ENCODE results near the gene IL20RB.

IL20RB gene

DNA sequence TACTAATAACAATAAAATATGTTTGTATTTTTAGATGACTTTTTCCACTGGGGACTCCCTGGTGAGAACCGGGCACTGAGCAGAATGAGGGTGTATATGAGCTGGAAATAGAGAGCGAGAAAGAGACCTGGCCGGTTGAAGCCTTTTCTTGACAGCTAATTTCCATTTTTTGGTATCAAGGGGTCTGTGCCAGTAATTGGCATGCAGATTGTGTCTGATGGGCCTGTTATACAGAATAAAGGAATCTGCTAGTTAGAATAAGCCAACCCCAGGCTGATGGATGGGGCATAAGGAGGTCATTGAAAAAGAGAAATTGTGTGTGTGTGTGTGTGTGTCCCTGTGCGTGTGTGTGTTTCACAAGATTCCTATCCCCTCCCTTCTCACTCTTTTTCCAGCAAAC, 83.9 kb downstream of the IL20RB start:
- DNase-seq (ENCODE audit: insufficient read length, low spot score) (no peak), FAIRE-seq (no peak)

DNA sequence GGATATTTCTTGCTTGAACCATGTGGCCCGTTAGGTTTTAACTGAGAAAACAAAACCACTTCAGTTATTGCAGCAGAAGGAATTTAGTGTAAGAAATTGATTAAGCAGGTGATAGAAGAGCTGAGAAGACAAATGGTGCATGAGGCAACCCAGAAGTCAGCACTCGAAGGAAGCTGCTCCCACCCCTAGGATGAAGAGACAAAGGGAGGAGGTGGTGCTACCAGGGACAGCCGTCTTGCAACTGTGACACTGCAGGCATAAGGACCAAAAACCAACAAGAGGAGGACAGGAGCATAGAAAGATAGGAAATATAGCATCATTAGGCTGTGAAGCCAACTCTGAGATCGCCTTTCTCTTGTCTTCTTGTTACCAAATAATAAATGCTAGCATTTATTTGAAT, 89.0 kb downstream of the IL20RB start:
- DNase-seq (ENCODE audit: insufficient read length, low spot score) = no peak
- FAIRE-seq = no peak
- TF ChIP-seq POU2F2 (IDR thresholded peaks at IDR 0.05; ENCODE audit: low read depth, low read length) = no peak
- TF ChIP-seq POLR2AphosphoS5 (IDR thresholded peaks at IDR 0.05; ENCODE audit: low read depth, low read length) = no peak
- TF ChIP-seq POLR2A (IDR thresholded peaks at IDR 0.05; ENCODE audit: low read depth, low read length) = no peak
- TF ChIP-seq PAX5 (IDR thresholded peaks at IDR 0.05; ENCODE audit: insufficient read depth, low read length, severe bottlenecking) = no peak
- no peak for TF ChIP-seq SPI1 (IDR thresholded peaks at IDR 0.05; ENCODE audit: low read depth, low read length)
- TF ChIP-seq TAF1 (IDR thresholded peaks at IDR 0.05; ENCODE audit: low read depth, low read length) = no peak

More for the DNA sequence above, 83.9 kb downstream of the IL20RB start:
- no peak for TF ChIP-seq POLR2AphosphoS5 (IDR thresholded peaks at IDR 0.05; ENCODE audit: low read depth, low read length)
- TF ChIP-seq POU2F2 (IDR thresholded peaks at IDR 0.05; ENCODE audit: low read depth, low read length) = no peak
- no peak for TF ChIP-seq PAX5 (IDR thresholded peaks at IDR 0.05; ENCODE audit: insufficient read depth, low read length, severe bottlenecking)
- no peak for TF ChIP-seq TAF1 (IDR thresholded peaks at IDR 0.05; ENCODE audit: low read depth, low read length)
- TF ChIP-seq POLR2A (IDR thresholded peaks at IDR 0.05; ENCODE audit: low read depth, low read length) = no peak
- TF ChIP-seq SPI1 (IDR thresholded peaks at IDR 0.05; ENCODE audit: low read depth, low read length) = no peak

DNA sequence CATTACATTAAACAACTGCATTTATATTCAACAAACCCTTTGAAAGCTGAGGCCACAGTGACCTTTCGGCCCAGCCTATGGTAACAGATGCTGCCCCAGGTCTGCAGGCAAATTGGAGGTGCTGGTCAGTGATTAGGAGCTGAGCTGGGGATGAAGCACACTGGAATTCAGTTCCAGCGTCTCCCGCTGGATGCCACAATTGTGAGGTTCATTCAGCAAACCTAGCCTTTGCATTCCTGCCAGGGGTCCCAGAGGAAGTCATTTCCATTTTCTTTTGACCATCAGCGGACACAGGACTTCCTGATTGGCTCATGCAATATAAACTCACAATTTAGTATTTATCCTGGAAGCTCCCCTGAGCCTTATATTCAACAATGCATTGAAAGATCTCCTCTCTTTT, 89.5 kb downstream of the IL20RB start:
- FAIRE-seq = no peak
- no peak for DNase-seq (ENCODE audit: insufficient read length, low spot score)
- TF ChIP-seq POLR2AphosphoS5 (IDR thresholded peaks at IDR 0.05; ENCODE audit: low read depth, low read length) = no peak
- no peak for TF ChIP-seq POLR2A (IDR thresholded peaks at IDR 0.05; ENCODE audit: low read depth, low read length)
- no peak for TF ChIP-seq PAX5 (IDR thresholded peaks at IDR 0.05; ENCODE audit: insufficient read depth, low read length, severe bottlenecking)

DNA sequence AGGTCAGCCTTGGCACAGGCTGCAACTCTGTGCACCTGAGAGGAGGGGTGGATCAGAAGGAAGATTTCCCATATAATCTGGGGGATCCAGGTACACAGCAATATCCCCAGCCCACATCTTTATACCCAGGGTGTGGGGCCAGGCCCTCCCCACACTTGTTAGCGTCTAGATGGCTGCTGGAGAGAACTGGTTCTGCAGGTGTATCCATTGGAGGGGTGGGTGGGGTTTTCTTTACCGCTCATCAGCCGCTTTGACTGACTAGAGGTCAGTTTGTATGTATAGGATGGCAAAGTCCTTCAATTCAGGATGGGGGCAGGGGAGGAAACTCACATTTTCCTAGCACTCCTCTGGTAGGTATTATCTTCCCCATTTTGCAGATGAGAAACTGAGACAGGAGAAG, 92.5 kb downstream of the IL20RB start:
- no peak for FAIRE-seq
- DNase-seq (ENCODE audit: insufficient read length, low spot score) = no peak
- TF ChIP-seq POU2F2 (IDR thresholded peaks at IDR 0.05; ENCODE audit: low read depth, low read length) (no peak), SPI1 (IDR thresholded peaks at IDR 0.05; ENCODE audit: low read depth, low read length) (no peak), PAX5 (IDR thresholded peaks at IDR 0.05; ENCODE audit: insufficient read depth, low read length, severe bottlenecking) (no peak)

DNA sequence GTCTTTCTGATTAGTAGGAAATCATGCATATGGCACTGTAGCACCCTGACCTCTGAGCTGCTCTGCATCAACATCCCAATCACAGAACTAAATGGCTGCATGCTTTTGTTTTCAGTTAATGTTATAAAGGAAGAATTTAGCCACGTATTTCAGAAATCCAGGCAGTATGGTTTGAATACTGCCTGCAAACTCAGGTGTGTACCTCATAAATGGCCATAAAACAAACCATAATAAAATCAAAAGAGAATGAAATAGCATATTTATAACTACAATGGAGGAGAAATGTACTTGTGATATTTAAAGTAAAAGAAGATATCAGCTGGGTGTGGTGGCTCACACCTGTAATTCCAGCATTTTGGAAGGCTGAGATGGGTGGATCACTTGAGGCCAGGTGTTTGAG, 94.5 kb downstream of the IL20RB start:
- DNase-seq (ENCODE audit: insufficient read length, low spot score) (no peak), FAIRE-seq (no peak)
- TF ChIP-seq SPI1 (IDR thresholded peaks at IDR 0.05; ENCODE audit: low read depth, low read length) (no peak), POLR2A (IDR thresholded peaks at IDR 0.05; ENCODE audit: low read depth, low read length) (no peak), POU2F2 (IDR thresholded peaks at IDR 0.05; ENCODE audit: low read depth, low read length) (no peak), TAF1 (IDR thresholded peaks at IDR 0.05; ENCODE audit: low read depth, low read length) (no peak), POLR2AphosphoS5 (IDR thresholded peaks at IDR 0.05; ENCODE audit: low read depth, low read length) (no peak), PAX5 (IDR thresholded peaks at IDR 0.05; ENCODE audit: insufficient read depth, low read length, severe bottlenecking) (no peak)

All from GM12891 (cell line).